HG02763 (cell line): Measurements from ENCODE around the gene TBC1D17.

Experiments
- ATAC-seq: cut with Tn5 transposase; IDR thresholded peaks from one replicate; pipeline ENCODE4 v1.9.1; 2021; ENCODE audit warnings: mild to moderate bottlenecking, moderate library complexity; ENCODE audit not compliant: unreplicated experiment

Gene TBC1D17

GRCh38 chr19:49890349-49891311 is 13.1 kb downstream of the TBC1D17 start:
- ATAC-seq, result no peak

- no peak for ATAC-seq
Measured at GRCh38 chr19:49891393-49891792, 13.9 kb downstream of the TBC1D17 start.

GRCh38 chr19:49892716-49893115 is 15.2 kb downstream of the TBC1D17 start:
- no peak for ATAC-seq

- ATAC-seq, result no peak
Measured at GRCh38 chr19:49894011-49894664, 16.6 kb downstream of the TBC1D17 start.

GRCh38 chr19:49894879-49895565 is 17.5 kb downstream of the TBC1D17 start:
- no peak for ATAC-seq

DNA sequence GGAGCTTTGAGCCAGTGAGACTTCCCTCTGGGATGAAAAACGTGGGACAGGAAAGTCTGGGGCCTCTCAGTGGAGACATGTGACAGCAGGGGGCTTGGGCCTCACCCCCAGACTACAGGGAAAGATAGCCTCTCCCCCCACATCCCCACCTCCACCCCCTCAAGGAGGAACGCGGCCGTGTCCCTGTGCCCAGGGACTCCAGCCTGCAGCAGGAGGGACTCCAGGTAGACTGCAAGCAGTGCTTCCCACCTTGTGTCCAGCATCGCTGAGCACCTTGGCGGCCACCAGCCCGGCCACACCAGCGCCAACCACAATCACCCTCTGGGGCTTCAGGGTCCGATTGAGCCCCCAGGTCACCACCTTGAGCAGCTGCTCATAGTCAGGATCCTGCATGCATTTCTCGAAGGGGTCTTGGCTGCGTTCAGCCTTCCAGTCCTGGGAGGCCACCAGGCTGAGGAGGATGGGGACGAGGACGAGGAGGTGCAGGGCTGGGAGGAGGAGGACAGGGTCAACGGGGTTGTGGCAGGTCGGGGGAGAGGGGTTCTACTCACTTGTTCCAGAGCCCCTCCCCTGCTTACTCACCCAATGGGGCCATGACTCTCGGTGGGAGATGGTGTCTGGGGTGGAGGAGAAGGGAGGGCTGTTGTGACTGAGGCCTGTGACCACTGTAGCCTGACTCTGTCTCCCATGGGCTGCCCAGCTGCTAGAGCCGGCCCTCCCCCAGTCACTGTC is 18.2 kb downstream of the TBC1D17 start:
- ATAC-seq, result no peak

DNA sequence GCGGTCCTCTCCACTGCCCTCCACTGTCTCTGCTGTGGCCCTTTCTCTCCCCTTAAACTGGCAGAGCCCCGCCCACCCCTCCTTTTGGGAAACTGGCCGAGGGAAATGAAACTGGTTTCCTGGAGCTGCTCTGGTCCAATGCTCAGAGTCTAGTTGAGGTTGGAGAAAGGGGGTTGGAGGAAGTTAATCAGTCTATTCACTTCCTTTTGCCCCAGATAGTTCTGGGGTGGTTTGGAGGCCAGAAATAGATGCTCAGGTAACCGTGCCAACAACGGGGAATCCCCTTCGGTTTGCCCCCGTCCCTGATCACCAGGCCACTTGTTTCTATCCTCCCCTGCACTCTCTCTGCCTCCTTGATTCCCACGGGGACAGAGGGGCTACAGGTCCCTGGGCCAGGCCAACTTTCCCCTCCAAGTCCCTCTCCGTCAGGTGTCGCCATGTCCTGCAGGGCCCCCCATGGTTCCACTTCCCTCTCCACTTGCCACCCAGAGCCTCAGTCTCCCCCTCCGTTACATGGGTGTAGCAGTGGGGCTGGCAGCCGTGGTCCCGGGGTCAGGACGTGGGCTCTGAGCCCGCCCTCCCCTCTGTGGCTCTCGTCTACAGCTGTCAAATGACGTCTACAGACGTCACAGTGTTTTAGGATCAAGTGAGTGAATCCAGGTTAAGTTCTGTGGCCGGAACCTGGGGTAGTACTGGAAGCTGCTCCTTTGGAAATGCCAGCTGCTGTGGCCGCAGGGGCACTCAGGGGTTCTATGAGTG is 19.5 kb downstream of the TBC1D17 start, which contains the start of gene IL4I1:
TSS of gene IL4I1 (minus strand) at position 25 of the 759 bp plus-strand sequence. CDS start 727 bp downstream, outside the sequence.
- peak; percentile 42 for ATAC-seq

DNA sequence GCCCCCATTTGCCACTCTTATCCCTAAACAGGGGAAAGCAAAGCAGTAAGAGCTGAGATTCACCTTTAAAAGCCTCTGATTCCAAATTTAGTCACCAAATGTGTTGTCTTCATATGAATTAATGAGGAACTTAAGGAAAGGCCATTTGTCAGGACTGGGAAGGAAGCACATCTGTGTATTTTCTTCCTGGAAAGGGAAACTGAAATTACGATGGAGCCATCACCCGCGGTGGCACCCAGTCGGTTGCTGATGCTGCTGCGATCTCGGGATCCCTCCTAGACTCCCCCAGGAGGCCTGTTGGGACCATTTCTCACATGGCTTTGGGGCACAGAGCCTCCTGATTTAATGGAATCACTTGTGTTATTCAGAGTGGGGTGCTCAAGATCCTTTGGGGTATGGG is 26.6 kb downstream of the TBC1D17 start:
- ATAC-seq, result no peak

- no peak for ATAC-seq
Measured at GRCh38 chr19:49906879-49907564, 29.5 kb downstream of the TBC1D17 start.

DNA sequence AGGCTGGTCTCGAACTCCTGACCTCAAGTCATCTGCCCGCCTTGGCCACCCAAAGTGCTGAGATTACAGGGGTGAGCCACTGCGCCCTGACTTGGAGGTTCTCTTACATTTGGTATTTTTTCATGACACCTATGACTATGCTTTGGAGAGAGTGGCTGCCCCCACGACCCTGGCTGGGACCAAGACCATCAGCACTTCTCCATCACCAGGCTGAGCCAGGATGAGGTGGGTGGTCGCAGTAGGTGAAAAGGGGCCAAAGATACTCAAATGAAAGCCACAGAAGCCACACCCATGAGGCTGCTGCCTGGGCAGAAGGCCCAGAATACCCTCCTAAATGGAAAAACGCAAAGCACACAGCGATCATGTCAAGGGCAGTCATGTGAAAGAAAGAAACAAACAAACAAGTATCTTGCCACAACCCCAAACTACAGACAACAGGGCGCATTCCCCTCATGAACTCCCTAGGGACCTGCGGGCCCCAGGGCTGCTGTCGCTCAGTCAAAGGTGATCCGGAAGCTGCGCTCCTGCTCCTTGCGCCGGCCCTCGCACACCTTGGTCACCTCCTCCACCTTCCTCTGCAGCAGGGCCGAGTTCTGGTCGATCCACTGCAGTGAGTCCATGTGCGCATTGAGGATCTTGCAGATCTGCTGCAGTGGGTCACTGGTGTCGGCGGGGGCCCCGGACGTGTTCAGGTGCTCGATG is 30.4 kb downstream of the TBC1D17 start:
- ATAC-seq, result no peak

DNA sequence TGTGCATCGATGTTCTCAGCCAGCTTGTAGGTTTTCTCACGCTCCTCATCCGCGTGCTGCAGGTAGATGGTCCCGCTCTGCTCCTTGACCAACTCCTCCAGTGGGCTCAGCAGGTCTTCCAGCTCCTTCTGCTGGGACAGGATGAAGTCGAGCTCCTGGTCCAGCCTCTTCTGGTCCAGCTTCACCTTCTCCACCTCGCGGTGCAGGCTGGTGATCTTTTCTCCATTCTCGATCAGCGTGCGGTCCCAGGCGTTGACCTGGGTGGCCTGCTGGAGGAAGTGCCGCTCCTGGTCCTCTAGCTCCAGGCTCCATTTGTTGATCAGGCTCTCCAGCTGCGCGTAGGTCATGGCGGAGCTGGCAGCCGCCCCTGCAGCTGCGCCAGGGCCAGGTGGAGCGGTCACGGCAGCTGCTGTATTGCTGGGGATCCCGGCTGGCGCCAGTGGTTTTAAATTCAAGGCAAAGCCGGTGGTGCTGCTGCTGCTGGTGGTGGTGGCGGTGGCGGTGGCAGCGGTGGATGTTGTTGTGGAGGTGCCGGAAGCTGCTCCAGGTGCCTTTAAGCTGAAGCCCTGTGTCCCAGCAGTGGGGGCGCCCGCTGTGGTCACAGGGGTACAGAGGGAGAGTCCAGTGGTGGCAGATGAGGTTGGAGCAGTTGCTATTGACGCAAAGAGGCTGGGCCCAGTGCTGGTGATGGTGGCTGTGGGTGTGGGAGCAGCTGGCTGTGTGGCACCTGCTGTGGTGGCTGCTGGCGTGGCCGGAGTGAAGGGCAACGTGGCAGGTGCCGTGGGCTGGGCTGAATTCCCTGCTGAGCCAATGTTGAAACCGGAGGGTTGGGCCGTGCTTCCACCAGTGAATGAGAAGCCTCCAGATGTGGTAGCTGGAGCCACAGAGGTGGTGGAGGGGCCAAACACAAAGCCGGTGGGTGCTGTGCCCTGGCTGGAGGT is 31.2 kb downstream of the TBC1D17 start:
- no peak for ATAC-seq

GRCh38 chr19:49910179-49910578 is 32.7 kb downstream of the TBC1D17 start:
- no peak for ATAC-seq

- ATAC-seq, result no peak
Measured at GRCh38 chr19:49911381-49912145, 34.1 kb downstream of the TBC1D17 start.

- no peak for ATAC-seq
Measured at GRCh38 chr19:49912965-49913685, 35.6 kb downstream of the TBC1D17 start.

GRCh38 chr19:49913720-49914119 is 36.2 kb downstream of the TBC1D17 start:
- no peak for ATAC-seq

DNA sequence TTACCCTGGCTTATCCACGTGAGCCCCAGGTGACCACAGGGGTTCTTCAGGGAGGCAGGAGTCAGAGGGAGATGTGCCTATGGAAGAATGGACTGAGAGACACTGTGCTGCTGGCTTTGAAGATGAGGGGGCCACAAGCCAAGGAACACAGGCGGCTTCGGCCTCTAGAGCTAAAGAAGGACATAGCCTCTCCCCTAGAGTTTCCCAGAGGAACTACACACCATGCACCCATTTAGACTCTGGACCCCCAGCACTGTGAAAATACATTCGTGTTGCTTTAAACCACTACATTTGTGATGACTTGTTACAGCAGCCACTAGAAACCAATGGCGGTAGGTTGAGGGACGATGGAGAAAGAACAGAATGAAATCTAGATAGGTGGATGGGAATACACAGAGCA is 37.8 kb downstream of the TBC1D17 start:
- ATAC-seq, result no peak
